Ramos (cell line): Measurements from ENCODE around the gene RNF150.

Experiments
- in situ Hi-C: fragments of 300-500 bp; cut with MboI; formaldehyde crosslinking; loops from one replicate; pipeline ENCODE4 v1.14.3; 2022; ENCODE audit warnings: low sequenced_read_pairs; ENCODE audit not compliant: unreplicated experiment

The RNF150 gene

DNA sequence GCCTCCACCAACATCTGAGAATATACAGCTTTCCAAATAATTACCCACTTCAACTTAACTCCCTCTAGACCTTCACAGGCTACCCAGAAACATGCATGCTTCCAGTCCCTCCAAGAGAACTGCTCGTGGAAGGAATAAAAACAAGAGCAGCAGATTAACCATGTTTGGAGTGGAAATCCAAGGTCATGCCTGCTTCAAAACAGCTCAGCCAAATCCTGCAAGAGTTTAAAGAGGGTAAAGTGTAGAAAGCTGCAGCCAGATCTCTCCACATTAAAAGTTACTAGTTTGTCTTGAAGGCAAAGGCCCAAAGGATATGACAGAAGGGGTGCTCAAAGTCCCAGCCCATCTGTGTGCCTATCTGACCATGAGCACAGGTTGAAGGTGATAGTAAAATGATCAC lies 139.3 kb downstream of the RNF150 start:
- in situ Hi-C loops: no loop called here

DNA sequence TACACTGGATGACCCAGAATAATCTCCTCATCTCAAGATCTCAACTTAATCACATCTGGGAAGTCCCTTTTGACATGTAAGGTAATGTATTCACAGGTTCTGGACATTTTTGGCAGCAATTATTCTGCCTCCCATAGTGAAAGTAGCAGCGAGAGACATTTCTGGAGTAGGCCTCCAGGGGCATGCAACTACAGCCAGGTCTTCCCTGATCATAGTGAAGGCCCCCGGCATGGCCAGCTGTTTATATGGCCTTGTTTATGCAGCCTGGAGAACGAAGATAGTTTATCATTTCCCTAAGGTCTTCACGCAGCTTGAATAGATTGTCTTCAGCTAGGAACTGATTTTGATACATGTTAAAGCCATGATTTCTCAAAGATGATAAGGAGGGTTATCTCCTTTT lies 139.9 kb downstream of the RNF150 start:
- in situ Hi-C loops: no loop called here

- in situ Hi-C loops: no loop called here
Measured at GRCh38 chr4:140989944-140990343, 143.3 kb downstream of the RNF150 start.

DNA sequence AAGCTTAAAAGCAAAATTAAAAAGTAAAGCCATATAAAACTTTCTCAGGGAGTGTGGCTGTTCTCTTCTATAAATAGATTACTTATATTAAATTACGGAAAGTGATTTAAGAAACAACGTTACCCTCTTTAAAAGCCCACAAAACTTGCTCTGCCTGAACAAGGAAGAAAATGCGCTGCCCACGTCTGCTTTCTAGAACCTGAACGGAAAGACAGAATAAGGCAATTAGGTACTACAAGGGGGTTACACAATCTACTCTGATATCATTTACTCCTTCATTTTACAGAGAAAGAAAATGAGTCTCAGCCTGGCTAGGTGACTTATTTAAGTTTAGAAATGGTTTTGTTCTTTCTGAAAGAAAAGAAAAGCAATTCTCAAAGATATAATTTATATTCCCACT lies 147.2 kb downstream of the RNF150 start:
- in situ Hi-C loops: no loop called here

- in situ Hi-C loops: no loop called here
Measured at GRCh38 chr4:140982613-140983340, 150.5 kb downstream of the RNF150 start.

DNA sequence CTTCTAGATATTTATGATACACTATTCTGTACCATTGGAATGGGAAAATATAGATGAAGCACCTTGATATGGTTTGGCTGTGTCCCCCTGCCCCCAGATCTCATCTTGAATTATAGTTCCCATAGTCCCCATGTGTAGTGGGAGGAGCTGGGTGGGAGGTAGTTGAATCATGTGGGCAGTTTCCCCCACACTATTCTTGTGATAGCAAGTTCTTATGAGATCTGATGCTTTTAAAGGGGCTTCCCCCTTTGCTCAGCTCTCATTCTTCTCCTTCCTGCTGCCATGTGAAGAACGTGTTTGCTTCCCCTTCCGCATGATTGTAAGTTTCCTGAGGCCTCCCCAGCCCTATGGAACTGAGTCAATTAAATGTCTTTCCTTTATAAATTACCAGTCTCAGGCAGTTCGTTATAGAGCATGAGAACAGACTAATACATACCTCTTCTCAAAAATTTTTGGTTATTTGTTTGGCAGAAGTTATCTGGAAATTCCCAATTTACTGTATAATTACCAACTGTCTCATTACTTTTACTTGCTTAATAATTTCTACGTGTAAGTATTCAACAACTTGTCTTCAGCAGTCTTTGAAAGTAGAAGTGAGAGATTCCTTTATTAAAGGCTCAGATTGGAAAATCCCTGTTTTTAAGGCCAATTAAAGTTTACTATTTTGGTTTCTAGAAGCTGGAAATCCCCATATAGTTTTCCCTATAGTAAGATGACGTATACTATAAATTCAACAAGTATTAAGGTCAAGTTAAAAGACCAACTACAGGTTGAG lies 152.7 kb downstream of the RNF150 start:
- in situ Hi-C loops: no loop called here

- in situ Hi-C loops: no loop called here
Measured at GRCh38 chr4:140976768-140977167, 156.5 kb downstream of the RNF150 start.

DNA sequence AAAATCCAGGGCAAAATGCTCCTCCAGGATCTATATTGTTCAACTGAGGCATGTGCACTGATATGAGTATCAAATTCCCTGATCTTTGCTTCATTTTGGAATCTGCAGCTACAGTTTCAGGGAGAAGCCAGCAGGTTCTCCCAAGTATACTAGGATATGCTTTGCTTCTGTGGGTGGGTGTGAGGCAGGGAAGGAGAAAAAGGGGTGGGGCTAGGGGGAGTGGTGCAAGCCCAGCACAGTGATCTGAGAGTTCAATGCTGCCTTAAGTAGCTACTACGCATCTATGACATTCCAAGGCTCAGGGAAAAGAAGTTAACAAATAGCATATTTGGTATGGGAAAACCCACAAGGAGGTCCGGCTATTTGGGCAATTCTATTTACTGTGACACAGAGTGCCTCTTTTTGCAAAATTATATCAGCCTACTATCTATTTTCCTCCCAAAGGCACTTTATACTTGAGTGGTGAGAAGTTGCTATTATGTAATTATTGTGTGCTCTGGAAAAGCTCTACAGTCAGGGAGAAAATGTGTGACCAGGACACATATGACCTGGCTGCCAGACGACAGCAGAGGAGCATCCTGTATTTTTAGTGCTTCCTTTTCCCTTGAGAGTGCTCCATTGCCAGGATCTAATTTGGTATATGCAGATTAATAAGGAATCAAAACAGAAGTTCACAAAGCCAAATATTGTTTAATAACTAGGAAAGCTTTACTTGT lies 162.0 kb downstream of the RNF150 start:
- in situ Hi-C loops: no loop called here

DNA sequence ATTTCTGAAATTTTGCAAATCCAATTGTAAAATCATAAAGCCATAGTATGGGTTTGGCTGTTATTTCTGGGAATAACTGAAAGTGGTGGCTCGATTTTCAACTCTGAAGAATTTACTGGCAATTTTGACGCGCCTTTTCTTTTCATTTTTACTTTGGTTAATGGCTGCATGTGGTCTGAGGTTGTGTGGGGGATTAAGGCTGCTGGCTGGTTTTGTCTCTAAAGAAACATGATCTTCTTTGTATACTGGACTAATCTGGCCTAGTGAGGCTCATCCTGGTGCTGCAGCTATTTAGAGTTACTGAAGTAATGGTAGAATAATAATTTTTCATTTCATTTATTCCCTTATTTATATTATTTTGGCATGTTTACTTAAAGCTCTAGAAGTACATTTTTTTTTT lies 164.0 kb downstream of the RNF150 start:
- in situ Hi-C loops: no loop called here

GRCh38 chr4:140968371-140968770 lies 164.9 kb downstream of the RNF150 start:
- in situ Hi-C loops: no loop called here

GRCh38 chr4:140963883-140964282 lies 169.4 kb downstream of the RNF150 start:
- in situ Hi-C loops: no loop called here

- in situ Hi-C loops: no loop called here
Measured at GRCh38 chr4:140955641-140956040, 177.6 kb downstream of the RNF150 start.

DNA sequence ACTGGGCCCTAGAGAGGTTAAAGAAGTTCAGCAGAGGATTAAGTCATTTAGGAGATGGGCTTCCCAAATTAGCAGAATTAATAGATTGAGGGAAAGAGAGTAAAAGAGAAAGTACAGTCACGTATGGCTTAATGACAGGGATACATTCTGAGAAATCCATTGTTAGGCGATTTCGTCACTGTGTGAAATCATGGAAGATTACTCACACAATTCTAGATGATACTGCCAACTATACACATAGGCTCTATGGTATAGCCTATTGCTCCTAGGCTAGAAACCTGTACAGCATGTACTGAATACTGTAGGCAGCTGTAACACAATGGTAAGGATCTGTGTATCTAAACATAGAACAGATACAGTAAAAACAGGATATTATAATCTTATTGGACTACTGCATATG lies 180.6 kb downstream of the RNF150 start:
- in situ Hi-C loops: no loop called here

DNA sequence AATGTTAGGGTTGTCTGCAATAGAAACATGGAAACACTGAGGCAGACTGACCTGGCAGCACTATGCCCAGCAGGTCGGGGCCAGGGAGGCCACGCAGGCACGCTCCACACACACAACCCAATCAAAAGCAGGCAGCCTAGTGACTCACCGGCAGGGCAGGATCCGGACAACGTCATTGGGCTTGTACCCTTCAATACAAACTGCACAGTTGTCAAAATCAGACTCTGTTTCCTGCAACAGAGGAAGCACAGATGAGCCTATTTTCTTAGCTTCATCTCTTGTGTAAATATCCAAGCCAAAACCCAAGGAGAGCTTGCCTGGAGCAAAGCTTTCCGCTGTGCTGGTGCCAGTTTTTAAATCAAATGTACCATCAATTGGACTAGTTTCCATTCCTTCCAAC lies 185.8 kb downstream of the RNF150 start:
- in situ Hi-C loops: no loop called here

DNA sequence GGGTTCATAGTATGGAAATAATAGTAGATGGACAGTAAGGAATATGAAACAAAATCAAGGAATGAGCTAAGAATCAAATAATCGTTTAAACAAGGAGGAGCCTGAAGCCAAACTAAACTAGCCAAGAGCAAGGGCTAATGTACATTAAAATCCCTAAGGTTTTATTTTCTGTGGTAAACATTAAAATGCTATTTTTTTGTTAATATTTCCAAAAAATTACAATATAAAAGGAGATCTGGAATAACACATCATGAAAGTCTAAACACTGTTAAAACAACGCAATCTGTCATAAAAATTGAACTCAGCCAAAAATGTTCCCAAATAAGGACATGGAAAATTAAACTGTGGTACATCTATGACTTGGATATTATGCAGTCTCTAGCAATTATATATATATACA lies 188.2 kb downstream of the RNF150 start:
- in situ Hi-C loops: no loop called here

GRCh38 chr4:140944572-140944971 lies 188.7 kb downstream of the RNF150 start:
- in situ Hi-C loops: no loop called here

DNA sequence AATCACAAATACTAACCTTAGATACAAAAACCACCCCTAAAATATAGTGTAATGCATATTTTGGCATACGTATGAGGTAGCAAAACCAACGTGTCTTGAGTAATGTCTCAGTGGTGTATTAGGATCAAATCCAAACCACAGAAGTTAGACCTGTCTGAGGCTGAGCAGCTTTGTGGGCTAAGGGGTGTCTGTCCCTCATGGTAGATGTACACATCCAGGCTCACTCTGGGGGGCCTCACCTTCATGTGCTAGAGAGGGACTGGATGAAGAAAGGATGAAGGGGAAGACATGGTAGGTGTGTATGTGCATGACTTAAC lies 189.1 kb downstream of the RNF150 start:
- in situ Hi-C loops: no loop called here

DNA sequence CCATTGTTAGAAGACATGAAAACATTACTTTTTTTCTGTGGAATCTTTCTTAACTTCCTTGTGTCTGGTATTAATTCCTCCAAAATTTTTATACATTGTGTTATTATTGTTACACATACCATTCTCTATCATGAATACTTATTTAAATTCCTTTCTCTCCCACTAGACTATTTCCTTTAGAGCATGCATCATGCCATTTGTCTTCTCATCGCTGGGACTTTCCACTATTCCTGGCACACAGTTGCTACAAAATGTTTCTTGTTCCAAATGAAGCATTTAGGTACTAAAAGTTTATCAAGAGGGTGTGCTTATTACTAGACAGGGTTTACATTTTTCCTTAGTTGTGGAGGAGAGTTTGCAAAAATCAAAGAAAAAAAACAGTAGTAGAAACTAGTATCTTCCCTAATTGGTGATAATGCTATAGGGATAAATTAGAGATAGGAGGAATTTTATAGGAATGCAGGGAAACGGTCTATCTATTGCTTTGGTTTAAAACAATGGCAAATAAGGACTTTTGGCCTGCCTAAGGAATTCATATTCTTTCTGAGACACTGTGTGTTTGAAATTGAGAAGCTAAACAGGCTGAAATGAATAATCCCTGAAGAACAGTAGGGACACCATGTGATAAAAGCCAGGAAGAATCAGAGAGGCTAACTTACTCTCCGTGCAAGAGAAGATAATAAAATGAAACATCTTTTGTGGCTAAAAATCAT lies 189.6 kb downstream of the RNF150 start:
- in situ Hi-C loops: no loop called here

DNA sequence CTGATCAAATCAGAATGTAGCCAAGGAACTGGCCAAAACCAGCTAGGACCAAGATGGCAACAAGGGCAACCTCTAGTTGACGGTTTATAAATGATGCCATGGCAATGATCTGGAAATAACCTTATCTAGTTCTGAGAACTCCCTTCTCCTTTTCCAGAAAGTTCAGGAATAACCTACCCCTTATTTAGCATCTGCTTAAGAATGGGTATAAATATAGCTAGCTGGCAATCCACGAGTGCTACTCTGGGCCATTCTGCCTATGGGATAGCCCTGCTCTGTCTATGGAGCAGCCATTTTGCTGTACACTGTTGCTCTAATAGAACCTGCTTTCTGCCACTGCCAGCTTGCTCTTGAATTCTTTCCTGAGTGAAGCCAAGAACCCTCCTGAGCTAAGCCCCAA lies 192.7 kb downstream of the RNF150 start:
- in situ Hi-C loops: no loop called here

DNA sequence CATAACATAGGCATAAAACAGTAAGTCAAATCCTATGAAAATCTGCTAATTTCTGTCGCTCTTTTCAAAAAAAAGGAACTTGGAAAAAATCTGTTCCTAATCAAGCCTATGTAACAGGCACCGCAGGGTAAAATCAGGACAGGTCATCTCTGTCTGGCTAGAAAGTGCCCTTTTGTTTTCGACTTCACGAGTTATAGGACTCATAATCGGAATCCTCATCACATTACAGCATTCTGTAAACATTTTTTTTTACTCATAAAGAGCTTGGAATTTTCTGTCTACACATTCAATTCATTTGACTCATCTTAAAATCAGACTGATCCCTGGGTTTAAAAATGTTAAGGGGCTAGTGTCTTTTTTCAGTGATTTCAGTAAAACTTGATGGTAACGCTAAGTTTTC lies 195.4 kb downstream of the RNF150 start:
- in situ Hi-C loops: no loop called here

DNA sequence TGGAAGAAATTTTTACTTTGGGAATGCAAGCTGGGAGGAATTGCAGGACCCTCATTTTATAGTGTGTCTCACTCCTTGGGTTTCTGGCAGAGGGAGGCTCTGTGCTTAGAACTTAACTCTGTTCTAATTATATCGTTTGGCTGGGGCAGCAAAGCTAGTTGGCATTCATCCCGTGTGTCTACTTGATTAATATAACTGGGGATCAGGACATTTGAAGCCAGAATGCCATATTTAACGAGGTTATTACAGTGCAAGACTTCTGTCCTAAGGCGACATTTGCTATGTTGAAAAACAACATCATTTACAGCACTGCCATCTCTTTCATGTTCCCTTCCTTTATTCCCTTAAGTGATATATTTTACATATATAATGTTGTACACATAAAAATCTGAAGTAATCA lies 198.0 kb downstream of the RNF150 start:
- in situ Hi-C loops: no loop called here
